HG03558 (cell line): ENCODE measurements around the gene CACNG5.
"Not testable (repeated sequence)": the region's sequence is repeated elsewhere in the genome, so short reads cannot be mapped to it uniquely, and the experiment has no call there.

ENCODE experiments used
- ATAC-seq: cut with Tn5 transposase; IDR thresholded peaks from one replicate; pipeline ENCODE4 v1.9.1; 2021; ENCODE audit warnings: moderate number of reproducible peaks; ENCODE audit not compliant: unreplicated experiment; ENCODE audit errors: extremely low read depth

CACNG5 gene

GRCh38 chr17:66900126-66901010, 65.5 kb downstream of the CACNG5 start:
- no peak for ATAC-seq

GRCh38 chr17:66903296-66903695, 68.4 kb downstream of the CACNG5 start:
- not testable (repeated sequence) for ATAC-seq

GRCh38 chr17:66903781-66904180, 68.9 kb downstream of the CACNG5 start:
- no peak for ATAC-seq

- no peak for ATAC-seq
Observed at GRCh38 chr17:66904760-66905624, 70.1 kb downstream of the CACNG5 start.

GRCh38 chr17:66906321-66907278, 71.7 kb downstream of the CACNG5 start:
- no peak for ATAC-seq

- ATAC-seq: no peak
Observed at GRCh38 chr17:66909804-66910373, 75.0 kb downstream of the CACNG5 start.

- no peak for ATAC-seq
Observed at GRCh38 chr17:66910651-66911285, 75.9 kb downstream of the CACNG5 start.

- ATAC-seq: no peak
Observed at GRCh38 chr17:66915204-66915611, 80.3 kb downstream of the CACNG5 start.

- no peak for ATAC-seq
Observed at GRCh38 chr17:66915792-66916191, 80.9 kb downstream of the CACNG5 start.

GRCh38 chr17:66916946-66917345, 82.0 kb downstream of the CACNG5 start:
- no peak for ATAC-seq

- ATAC-seq: no peak
Observed at GRCh38 chr17:66918896-66919295, 84.0 kb downstream of the CACNG5 start.

- ATAC-seq: no peak
Observed at GRCh38 chr17:66920435-66920834, 85.5 kb downstream of the CACNG5 start.

GRCh38 chr17:66920950-66921349, 86.0 kb downstream of the CACNG5 start:
- no peak for ATAC-seq

GRCh38 chr17:66923886-66924285, 89.0 kb downstream of the CACNG5 start:
- no peak for ATAC-seq

- no peak for ATAC-seq
Observed at GRCh38 chr17:66925811-66926500, 91.0 kb downstream of the CACNG5 start.

GRCh38 chr17:66928949-66929348, 94.0 kb downstream of the CACNG5 start:
- ATAC-seq: no peak

GRCh38 chr17:66929591-66929990, 94.7 kb downstream of the CACNG5 start:
- no peak for ATAC-seq

GRCh38 chr17:66930933-66931332, 96.0 kb downstream of the CACNG5 start:
- ATAC-seq: no peak

- ATAC-seq: no peak
Observed at GRCh38 chr17:66932311-66932710, 97.4 kb downstream of the CACNG5 start.
